ENCODE measurements around the gene ZXDC.

GRCh38 chr3:126461450-126462070, 14.1 kb downstream of the ZXDC start:
- TF ChIP-seq CTCF (conservative IDR thresholded peaks at IDR 0.05) (no peak), ZFX (IDR thresholded peaks at IDR 0.05) (no peak)

Data from C4-2B (cell line).